ENCODE results near the gene MTX1.
"Not testable (repeated sequence)": the region's sequence is repeated elsewhere in the genome, so short reads cannot be mapped to it uniquely, and the experiment has no call there.

DNA sequence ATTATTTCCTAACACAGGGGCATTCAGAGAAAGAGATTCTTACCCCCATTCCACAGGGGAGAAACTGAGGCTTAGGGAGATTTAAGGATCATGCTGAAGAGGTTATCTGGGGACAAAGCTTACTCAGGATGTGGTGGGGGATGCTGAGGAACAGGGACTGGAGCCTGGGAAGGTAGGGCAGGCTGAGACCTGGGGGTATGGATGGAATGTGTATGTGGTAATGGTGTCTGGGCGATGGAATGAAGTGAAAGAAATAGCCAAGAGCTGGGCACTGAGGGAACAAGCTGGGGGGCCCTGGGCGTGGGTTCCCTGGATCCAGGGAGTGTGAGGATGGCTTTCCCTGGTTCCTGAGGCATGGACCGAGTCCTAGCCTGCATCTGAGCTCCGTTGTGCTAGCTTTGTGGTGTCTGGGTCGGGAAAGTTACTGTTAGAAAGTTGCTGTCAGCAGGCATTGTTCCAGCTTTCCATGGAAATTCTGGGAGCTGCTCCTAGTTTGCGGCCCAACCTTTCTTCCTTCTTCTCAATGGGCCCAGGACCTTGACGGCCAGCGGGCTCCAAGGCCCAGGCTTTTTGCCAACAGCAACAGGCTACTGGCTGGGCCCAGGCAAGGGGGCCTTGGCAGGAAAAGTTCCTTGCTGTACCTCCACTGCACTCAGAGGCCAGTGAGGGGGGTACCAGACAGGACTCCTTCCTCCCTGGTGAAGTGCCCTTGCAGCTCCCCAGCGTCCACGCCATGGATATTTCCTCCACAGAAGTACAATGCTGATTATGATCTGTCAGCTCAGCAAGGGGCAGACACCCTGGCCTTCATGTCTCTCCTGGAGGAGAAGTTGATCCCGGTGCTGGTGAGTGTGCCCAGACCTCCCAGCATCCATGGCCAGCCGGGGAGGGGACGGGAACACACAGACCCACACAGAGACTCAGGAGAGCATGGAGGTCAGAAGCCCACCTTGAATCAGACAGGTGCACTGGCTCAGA, 23.8 kb downstream of the MTX1 start:
- not testable (repeated sequence) for TF ChIP-seq POLR2AphosphoS5, POLR2A, EP300 (IDR thresholded peaks at IDR 0.05)
- TF ChIP-seq, protein P1, sequence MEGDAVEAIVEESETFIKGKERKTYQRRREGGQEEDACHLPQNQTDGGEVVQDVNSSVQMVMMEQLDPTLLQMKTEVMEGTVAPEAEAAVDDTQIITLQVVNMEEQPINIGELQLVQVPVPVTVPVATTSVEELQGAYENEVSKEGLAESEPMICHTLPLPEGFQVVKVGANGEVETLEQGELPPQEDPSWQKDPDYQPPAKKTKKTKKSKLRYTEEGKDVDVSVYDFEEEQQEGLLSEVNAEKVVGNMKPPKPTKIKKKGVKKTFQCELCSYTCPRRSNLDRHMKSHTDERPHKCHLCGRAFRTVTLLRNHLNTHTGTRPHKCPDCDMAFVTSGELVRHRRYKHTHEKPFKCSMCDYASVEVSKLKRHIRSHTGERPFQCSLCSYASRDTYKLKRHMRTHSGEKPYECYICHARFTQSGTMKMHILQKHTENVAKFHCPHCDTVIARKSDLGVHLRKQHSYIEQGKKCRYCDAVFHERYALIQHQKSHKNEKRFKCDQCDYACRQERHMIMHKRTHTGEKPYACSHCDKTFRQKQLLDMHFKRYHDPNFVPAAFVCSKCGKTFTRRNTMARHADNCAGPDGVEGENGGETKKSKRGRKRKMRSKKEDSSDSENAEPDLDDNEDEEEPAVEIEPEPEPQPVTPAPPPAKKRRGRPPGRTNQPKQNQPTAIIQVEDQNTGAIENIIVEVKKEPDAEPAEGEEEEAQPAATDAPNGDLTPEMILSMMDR (IDR thresholded peaks at IDR 0.05), result not testable (repeated sequence)

All from upper lobe of left lung (tissue), 4 donors.